ENCODE results near the gene CRTAP.
"Not testable (repeated sequence)": the region's sequence is repeated elsewhere in the genome, so short reads cannot be mapped to it uniquely, and the experiment has no call there.

Gene CRTAP

GRCh38 chr3:33113772-33114621 is at the start of gene CRTAP:
TSS of gene CRTAP (plus strand) at chr3:33114014. CDS start at chr3:33114078, 64 bp downstream.
- peak; percentile 79 for DNase-seq (ENCODE audit: low read depth)

GRCh38 chr3:33064929-33065328 is 48.9 kb upstream of the CRTAP start:
- peak; percentile 19 for DNase-seq (ENCODE audit: low read depth)

DNA sequence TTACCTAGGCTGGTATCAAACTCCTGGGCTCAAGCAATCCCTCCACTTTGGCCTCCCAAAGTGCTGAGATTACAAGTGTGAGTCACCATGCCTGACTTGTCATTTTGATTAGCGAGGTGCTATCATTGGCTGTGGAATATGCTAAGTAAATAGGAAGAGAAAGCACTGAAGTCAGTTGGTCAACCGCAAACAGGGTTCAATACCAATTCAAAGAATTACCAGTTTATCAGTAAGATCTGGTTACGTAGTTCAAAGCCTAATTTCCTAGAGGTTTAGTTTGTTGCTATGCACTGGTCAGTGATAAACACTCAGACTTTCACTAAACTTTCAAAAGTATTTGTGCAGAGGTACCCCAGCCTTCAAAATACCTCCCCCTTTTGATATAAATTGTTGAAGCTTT is 46.3 kb upstream of the CRTAP start:
- DNase-seq (ENCODE audit: low read depth) = no peak

DNA sequence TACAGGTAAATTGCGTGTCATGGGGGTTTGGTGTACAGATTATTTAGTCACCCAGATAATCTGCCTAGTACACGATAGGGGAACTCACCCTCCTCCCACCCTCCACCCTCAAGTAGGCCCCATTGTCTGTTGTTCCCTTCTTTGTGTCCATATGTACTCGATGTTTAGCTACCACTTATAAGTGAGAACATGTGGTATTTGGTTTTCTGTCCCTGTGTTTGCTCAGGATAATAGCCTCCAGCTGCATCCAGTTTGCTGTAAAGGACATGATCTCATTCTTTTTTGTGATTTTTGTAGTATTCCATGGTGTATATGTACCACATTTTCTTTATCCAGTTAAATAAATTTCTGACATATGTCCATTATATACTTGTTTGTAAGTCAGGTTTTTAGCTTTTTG is 44.0 kb upstream of the CRTAP start:
- DNase-seq (ENCODE audit: low read depth) = not testable (repeated sequence)

GRCh38 chr3:33071181-33071580 is 42.6 kb upstream of the CRTAP start:
- no peak for DNase-seq (ENCODE audit: low read depth)

- DNase-seq (ENCODE audit: low read depth) = no peak
Measured at GRCh38 chr3:33071946-33072345, 41.9 kb upstream of the CRTAP start.

- DNase-seq (ENCODE audit: low read depth) = peak; percentile 53
Measured at GRCh38 chr3:33074217-33075067, 39.4 kb upstream of the CRTAP start.

DNA sequence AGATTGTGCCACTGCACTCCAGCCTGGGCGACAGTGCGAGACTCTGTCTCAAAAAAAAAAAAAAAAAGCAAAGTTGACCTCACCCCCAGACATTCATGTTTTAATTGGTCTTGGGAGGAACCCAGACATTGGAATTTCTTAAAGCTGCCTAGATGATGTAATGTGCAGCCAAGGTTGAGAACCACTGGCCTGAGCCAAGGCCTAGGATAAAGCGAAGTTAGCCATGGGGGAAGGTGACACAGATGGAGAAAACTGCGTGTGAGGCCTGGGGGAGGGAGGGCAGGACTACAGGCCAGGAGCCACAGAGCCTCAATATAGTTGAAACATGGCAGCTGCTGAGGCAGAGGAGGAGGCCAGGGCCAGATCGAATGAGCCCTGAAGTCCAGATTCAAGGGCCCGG is 37.8 kb upstream of the CRTAP start:
- DNase-seq (ENCODE audit: low read depth) = no peak

DNA sequence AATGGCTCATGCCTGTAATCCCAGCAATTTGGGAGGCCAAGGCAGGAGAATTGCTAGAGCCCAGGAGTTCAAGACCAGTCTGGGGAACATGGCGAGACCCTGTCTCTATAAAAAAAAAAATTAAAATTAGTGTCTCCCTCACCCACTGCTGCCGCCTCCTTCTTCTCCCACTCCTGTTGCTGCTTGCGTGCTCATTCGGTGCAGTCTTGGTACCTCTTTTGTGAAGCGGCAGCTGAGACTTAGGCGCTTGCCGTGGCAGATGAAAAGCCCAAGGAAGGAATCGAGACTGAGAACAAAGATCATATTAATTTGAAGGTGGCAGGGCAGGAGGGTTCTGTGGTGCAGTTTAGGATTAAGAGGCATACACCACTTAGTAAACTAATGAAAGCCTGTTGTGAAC is 36.9 kb upstream of the CRTAP start:
- no peak for DNase-seq (ENCODE audit: low read depth)

DNA sequence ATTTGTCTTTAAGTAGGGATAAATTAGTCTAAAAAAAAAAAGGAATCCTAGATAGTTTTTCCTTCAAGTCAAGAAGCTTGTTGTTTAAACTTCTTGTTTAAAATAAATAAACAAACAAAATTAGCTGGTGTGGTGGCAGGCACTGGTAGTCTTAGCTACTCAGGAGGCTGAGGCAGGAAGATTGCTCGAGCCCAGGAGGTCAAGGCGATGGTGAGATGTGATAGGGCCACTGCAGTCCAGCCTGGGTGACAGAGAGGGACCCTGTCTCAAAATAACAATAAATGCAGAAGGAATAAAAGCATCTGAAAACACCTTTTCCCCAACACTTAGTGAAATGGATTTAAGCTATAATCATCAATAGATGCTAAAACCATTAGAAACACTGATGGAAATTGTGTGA is 35.8 kb upstream of the CRTAP start:
- DNase-seq (ENCODE audit: low read depth) = no peak

- DNase-seq (ENCODE audit: low read depth) = not testable (repeated sequence)
Measured at GRCh38 chr3:33079813-33080212, 34.0 kb upstream of the CRTAP start.

DNA sequence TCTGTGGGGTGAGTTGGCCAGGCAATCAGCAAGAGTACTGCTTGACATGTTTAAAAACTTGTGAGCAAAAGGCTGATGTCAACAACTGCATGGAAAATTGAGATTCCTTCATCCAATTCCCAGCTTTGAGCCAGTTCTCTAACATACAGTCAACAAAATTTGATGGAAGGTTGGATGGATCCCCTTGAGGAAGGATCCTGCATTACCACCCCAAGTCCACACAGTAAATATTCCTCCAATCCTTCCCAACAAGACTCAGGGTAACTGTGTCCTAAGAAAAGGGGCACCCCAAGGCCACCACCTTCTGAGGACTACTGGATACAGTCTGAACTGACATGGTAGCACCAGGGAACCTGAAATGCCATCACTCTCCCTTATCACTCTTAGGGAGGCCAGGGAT is 32.0 kb upstream of the CRTAP start:
- no peak for DNase-seq (ENCODE audit: low read depth)

GRCh38 chr3:33083958-33084357 is 29.9 kb upstream of the CRTAP start:
- no peak for DNase-seq (ENCODE audit: low read depth)

DNA sequence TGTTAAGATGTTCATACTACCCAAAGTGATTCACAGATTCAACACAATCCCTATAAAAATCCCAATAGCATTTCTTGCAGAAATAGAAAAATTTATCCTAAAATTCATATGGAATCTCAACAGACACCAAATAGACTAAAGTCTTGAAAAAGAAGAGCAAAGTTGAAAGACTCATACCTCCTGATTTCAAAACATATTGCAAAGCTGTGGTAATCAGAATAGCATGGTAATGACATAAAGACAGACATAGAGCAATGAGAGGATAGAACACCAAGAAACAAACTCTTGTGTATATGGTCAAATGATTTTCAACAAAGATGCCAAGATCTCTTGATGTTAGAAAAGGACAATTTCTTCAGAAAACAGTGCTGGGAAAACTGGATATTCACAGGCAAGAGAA is 25.1 kb upstream of the CRTAP start:
- no peak for DNase-seq (ENCODE audit: low read depth)

DNA sequence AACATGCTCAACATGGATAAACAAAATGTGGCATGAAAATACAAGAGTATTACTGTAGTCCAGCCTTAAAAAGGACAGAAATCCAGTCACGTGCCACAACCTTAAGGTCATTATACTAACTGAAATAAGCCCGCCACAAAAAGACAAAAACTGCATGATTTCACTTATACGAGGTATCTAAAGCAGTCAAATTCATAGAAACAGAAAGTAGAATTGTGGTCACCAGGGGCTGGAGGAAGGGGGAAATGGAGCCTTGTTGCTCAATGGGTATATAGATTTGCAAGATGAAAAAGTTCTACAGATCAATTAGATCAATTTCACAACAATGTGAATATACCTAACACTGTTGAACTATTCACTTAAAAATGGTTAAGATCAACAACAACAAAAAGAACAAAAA is 24.3 kb upstream of the CRTAP start:
- DNase-seq (ENCODE audit: low read depth) = no peak

DNA sequence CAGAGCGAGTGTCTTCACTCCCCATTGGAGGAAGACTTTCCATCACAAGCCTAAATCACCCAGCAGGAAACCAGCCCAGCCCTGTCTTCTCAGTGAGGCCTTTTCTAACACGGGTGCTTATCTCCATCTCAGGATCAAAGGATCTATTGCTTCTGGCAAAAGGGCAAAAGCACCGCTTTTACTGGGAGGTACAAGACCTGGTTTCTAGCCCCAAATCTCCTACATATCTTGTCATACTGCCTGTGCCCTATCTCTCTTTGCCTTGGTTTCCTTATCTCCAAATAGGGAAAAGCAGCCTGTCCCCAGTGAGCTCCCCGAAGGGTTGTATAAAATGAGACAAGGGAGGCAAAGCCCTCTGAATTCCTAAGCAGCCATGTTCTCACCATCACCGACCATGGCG is 22.1 kb upstream of the CRTAP start:
- DNase-seq (ENCODE audit: low read depth) = no peak

DNA sequence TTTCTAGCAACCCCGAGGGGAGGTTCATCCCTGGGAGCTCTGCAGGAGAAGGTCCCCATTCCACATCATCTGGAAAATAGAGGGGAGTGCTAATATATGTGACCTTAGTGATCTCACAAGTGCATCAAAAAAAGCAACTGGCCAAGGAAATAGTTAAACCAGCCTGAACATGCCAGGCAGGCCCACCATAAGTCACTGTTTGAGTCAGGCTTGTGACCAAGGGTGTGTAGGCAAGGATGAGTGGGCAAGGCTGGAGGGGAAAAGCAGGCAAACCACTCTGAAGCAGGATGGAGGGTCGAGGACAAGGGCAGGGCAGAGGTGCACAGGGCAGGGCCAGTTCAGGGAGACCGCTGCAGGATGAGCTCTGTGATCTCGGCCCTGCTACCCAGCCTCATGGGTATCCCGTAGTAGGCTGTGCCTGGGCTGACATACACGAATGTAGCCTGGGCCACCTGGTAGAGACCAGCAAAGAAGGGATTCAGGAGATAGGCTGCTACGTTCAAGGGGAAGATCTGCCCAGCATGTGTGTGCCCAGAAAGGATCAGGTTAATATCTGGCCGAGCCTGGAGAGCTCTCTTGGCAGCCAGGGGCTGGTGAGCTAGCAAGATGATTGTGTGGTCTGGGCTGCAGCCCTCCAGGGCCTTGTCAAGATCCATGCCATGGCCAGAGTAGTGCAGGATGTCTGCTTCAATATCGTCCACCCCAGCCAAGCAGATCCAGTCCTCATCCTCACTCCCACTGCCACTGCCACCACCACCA is 21.1 kb upstream of the CRTAP start:
- no peak for DNase-seq (ENCODE audit: low read depth)

GRCh38 chr3:33093847-33094246 is 20.0 kb upstream of the CRTAP start:
- DNase-seq (ENCODE audit: low read depth) = no peak

DNA sequence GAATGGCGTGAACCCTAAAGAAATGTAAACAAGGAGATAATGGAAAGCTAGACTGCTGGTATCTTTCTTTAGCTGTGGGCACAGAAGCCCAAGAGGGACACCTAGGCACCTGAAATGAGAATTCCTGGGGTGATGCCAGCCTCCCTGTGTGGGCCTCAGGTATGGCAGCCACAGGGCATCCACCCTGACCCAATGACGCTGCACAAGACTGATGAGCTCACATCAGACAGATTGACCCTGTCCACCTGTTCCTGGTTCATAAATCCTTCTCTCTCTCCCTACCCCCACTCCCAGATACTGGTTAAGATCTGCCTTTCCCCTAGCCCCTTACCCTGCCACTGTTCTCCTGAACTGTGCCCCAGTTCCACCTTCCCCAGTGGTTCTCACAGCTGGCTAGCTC is 18.4 kb upstream of the CRTAP start:
- no peak for DNase-seq (ENCODE audit: low read depth)

DNA sequence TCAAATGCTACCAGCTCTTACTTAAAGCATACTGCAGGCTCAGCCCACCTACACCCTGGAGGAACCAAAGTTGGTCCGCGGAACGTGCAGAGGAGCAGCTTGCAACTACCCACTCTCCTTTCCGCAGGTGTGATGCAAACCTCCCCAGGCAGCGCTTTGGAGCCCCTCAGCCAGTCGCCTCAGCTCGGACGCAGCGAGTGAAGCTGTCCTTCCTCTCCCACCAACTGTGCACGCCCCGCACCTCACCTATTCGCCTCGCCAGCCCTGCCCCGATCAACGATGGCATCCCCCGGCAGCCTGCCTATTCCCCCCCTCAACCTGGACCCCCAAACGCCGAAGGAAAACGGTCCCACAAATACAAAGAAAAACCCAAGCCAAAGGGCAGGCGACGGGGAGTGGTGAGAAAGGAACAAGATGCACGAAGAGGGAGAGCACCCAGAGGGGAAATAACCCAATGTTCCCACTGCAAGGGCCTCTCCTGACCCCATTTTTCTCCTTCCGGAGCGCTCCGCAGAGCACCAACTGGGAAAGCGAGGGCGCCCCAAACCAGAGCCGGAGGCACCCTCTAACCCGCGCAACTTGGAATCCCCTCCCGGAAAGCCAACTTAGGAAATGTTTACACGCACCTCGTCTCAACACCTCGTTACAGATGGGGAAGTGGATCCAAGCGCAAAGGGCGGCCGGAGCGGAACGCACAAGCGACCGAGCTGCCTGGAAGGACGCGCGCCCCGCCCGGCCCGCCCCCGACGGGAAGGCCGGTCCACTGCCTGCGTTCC is 17.5 kb upstream of the CRTAP start:
- DNase-seq (ENCODE audit: low read depth) = peak; percentile 25

GRCh38 chr3:33099109-33099645 is 14.6 kb upstream of the CRTAP start:
- no peak for DNase-seq (ENCODE audit: low read depth)
